Lung (tissue), 12 donors: ENCODE measurements around the gene ESAM. TPM values are rescaled to one million over a fixed set of nuclear protein-coding genes. Genes with fewer than 3 reads are reported as not detected.

Experiments used
- ATAC-seq: fragments of 200-7000 bp; cut with Tn5 transposase; one replicate; pipeline ENCODE4 v1.9.1; 2020; ENCODE audit warnings: moderate number of reproducible peaks; ENCODE audit not compliant: insufficient read depth, low FRiP score
- DNase-seq, 3 donors: peaks; one replicate each; pipeline ENCODE4 v3.0.0-alpha.2; 2013 to 2017
- H3K27ac ChIP-seq, 2 donors: one replicate each; pipeline ENCODE4 v1.5.1; 2013; ENCODE audit warnings: mild to moderate bottlenecking in 2 of 2, moderate library complexity in 2 of 2, control low read depth in 1 of 2, inconsistent platforms in 1 of 2, low read depth in 1 of 2, low read length in 1 of 2
- H3K27me3 ChIP-seq, 3 donors: one replicate each; pipeline ENCODE4 v1.5.1; 2013; ENCODE audit warnings: low read length in 2 of 3; ENCODE audit not compliant: control insufficient read depth in 3 of 3, insufficient read depth in 3 of 3
- H3K36me3 ChIP-seq, 4 donors: one replicate each; pipeline ENCODE4 v1.5.1; 2013; ENCODE audit warnings: low read length in 4 of 4, mild to moderate bottlenecking in 1 of 4, moderate library complexity in 1 of 4; ENCODE audit not compliant: control insufficient read depth in 4 of 4, insufficient read depth in 4 of 4
- H3K4me1 ChIP-seq, 5 donors: one replicate each; pipeline ENCODE4 v1.5.1; 2013; ENCODE audit warnings: low read length in 5 of 5, mild to moderate bottlenecking in 2 of 5, moderate library complexity in 1 of 5; ENCODE audit not compliant: control insufficient read depth in 5 of 5, insufficient read depth in 5 of 5
- H3K4me3 ChIP-seq: one replicate; pipeline ENCODE4 v1.5.1; 2013; ENCODE audit warnings: mild to moderate bottlenecking, control low read depth, moderate library complexity
- H3K9ac ChIP-seq, 2 donors: one replicate each; pipeline ENCODE4 v1.5.1; 2013; ENCODE audit warnings: low read length in 2 of 2, control low read depth in 1 of 2; ENCODE audit not compliant: insufficient read depth in 1 of 2
- H3K9me3 ChIP-seq, 4 donors: one replicate each; pipeline ENCODE4 v1.5.1; 2013; ENCODE audit warnings: low read length in 3 of 4, mild to moderate bottlenecking in 1 of 4, moderate library complexity in 1 of 4; ENCODE audit not compliant: control insufficient read depth in 4 of 4, insufficient read depth in 3 of 4
- WGBS, 2 donors: extraction: QIAGEN DNeasy Blood & Tissue Kit; methylation state at CpG; one replicate each; pipeline ENCODE4 v1.1.7; 2013; 5-methylcytosine and 5-hydroxymethylcytosine counted together
- polyA plus RNA-seq, 2 donors: library from polyadenylated mRNA; stranded (reverse); fragments of 200-250 nt; gene quantifications; one replicate each; pipeline ENCODE4 v1.2.1, GENCODE V29; 2013
- total RNA-seq, 2 donors: library from RNA; depleted of rRNA in 1 of 2; stranded (reverse); fragments of >200 nt in 1 of 2; gene quantifications; one replicate each; pipeline ENCODE4 v1.2.1, GENCODE V29; 2014 to 2021
- TF ChIP-seq, protein P1 (sequence below): IDR thresholded peaks from 2 replicates; pipeline ENCODE4 v1.5.1; 2012; ENCODE audit warnings: mild to moderate bottlenecking; ENCODE audit errors: control extremely low read depth, extremely low read depth
- donor health status: control.
- donor health status: control.
- donor health status: Bipolar disorder and iron deficiency.
- donor health status: healthy.
- donor health status: DM: yes; HTN: yes; CAD: no.

ESAM gene
- total and polyA plus RNA-seq, 4 donors: 77.7 to 142 (median 130) TPM

DNA sequence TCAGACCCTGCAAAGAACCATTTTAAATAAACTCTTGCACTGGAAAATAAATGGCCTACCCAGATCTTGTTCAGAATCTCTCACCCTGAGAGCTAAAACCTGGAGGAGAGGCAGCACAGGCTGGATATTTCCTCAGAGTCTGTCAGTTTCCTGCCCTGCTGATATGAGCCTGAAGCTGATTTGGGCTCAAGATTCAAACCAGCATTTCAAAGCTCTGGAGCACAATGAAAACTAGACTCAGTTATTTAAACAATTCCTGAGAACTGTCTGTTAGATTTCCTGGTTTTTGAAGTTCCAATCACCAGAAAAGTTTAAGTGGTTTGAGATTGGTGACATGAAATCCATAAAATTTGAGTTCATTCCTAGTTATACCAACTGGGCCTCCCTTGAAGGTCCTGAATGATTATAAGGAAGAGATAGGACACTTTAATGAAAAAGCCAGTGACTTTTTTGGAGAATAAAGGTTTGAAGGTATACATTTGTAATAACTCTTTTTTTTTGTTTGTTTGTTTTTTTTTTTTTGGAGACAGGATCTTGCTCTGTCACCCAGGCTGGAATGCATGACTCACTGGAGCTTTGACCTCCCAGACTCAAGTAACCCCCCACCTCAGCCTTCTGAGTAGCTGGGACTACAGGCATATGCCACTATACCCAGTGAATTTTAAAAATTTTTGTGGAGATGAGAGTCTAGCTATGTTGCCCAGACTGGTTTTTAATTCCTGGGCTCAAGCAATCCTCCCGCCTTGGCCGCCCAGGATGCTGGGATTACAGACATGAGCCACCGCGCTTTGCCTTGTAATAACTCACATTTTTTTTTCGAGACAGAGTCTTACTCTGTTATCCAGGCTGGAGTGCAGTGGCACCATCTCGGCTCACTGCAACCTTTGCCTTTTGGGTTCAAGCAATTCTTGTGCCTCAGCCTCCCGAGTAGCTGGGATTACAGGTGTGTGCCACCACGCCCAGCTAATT lies 8.0 kb upstream of the ESAM start:
- WGBS, 2 donors: 98 to 99% methylated on average over 8 of the region's 8 CpGs
- TF ChIP-seq, protein P1, sequence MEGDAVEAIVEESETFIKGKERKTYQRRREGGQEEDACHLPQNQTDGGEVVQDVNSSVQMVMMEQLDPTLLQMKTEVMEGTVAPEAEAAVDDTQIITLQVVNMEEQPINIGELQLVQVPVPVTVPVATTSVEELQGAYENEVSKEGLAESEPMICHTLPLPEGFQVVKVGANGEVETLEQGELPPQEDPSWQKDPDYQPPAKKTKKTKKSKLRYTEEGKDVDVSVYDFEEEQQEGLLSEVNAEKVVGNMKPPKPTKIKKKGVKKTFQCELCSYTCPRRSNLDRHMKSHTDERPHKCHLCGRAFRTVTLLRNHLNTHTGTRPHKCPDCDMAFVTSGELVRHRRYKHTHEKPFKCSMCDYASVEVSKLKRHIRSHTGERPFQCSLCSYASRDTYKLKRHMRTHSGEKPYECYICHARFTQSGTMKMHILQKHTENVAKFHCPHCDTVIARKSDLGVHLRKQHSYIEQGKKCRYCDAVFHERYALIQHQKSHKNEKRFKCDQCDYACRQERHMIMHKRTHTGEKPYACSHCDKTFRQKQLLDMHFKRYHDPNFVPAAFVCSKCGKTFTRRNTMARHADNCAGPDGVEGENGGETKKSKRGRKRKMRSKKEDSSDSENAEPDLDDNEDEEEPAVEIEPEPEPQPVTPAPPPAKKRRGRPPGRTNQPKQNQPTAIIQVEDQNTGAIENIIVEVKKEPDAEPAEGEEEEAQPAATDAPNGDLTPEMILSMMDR: no peak
- H3K9ac ChIP-seq: no peak overlapping the region
- H3K27me3 ChIP-seq: no peaks in the 10 kb centered on the region
- no peak for DNase-seq
- no peak for ATAC-seq
- H3K27ac ChIP-seq: no peak overlapping the region
- peaks cover 12 to 30% (median 14%) of the 10 kb centered on the region in 4 donors for H3K36me3 ChIP-seq
- H3K9me3 ChIP-seq: no peaks in the 10 kb centered on the region
- no peaks in the 10 kb centered on the region for H3K4me1 ChIP-seq
- no peak overlapping the region for H3K4me3 ChIP-seq

DNA sequence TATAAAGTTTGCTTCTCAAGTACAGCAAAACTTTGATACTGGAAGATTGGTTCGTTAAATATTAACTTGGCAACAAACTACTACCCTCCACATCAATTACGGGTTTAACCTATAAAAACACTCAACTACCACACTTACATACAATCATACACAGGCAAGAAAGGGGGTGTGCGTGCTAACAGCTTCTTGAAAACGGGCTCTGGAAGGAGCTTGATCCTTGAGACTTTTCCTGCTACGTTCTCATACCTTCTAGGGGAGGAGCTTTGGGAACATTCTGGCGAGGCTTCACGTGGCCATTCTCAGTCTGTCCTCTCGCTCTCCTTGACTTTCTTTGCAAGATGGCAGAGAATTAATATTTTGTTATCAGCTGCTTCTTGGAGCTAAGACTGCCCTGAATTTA lies 6.8 kb upstream of the ESAM start:
- 69 to 82% methylated on average over 8 of the region's 8 CpGs for WGBS, 2 donors
- no peak for DNase-seq
- Histone ChIP-seq H3K4me3 (no peak overlapping the region), H3K36me3 (peaks cover 10 to 35% (median 14%) of the 10 kb centered on the region in 4 donors), H3K9me3 (no peaks in the 10 kb centered on the region), H3K4me1 (peaks cover 0 to 8% (median 0%) of the 10 kb centered on the region in 5 donors), H3K9ac (no peak overlapping the region), H3K27me3 (no peaks in the 10 kb centered on the region), H3K27ac (no peak overlapping the region)
- TF ChIP-seq, protein P1: no peak
- no peak for ATAC-seq

DNA sequence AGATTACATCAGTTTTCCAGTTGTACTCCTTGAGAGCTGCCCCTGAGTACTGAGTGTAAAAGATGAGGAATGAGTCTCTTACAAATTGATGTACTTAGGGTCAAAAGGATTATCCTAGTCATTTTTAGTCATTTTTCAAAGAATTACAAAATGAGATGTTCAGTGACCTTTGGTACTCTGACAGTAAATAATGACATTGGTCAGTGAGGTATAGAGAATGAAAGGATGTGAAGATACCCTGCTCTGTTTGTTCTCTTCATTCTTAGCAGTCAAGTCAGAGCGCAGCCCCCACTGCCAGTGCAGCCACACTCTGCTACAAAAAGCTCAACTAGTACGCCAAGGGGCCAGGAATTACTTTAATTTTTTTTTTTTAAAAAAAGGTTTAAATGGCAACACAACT lies 4.1 kb upstream of the ESAM start:
- Histone ChIP-seq H3K4me3 (no peak overlapping the region), H3K4me1 (peaks cover 0 to 15% (median 0%) of the 10 kb centered on the region in 5 donors), H3K27ac (no peak overlapping the region), H3K9ac (no peak overlapping the region), H3K36me3 (peaks cover 6 to 22% (median 7%) of the 10 kb centered on the region in 4 donors), H3K9me3 (no peaks in the 10 kb centered on the region), H3K27me3 (peaks cover 0 to 10% (median 7%) of the 10 kb centered on the region in 3 donors)
- 99% methylated on average over 2 of the region's 2 CpGs for WGBS, 2 donors
- TF ChIP-seq, protein P1: no peak
- ATAC-seq (no peak), DNase-seq (no peak)
